GM21786 (cell line): ENCODE measurements around the gene CACNA1A.
"Not testable (repeated sequence)": the region's sequence is repeated elsewhere in the genome, so short reads cannot be mapped to it uniquely, and the experiment has no call there.

Source experiments
- ATAC-seq: cut with Tn5 transposase; IDR thresholded peaks from one replicate; pipeline ENCODE4 v1.9.1; 2021; ENCODE audit not compliant: unreplicated experiment

Gene CACNA1A

DNA sequence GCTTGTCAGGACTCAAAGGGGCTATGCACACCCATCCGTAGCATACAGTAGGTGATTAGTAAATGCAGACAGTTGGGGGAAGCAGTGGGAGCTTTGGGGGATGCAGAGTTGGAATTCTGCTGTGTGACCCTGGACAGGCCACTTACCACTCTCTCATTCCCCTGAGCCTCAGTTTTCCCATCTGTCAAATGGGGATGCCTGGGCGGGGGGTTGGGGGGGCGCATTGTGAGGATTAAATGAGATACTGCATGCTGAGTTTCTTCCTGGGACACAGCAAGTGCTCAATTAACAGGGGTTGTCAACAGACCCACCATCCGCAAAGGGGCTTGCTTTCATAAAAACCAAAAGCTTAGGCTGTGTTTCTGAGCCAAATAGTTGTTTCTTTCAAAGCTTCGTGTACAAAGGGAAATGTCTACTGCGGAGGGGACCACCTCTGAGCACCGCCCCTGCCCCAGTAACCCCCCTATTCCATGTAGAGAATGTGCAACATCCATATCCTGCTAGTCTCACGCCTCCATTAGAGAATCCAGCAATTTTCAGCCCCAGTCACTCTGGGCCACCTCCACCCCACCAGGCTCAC is 223.7 kb downstream of the CACNA1A start:
- no peak for ATAC-seq

DNA sequence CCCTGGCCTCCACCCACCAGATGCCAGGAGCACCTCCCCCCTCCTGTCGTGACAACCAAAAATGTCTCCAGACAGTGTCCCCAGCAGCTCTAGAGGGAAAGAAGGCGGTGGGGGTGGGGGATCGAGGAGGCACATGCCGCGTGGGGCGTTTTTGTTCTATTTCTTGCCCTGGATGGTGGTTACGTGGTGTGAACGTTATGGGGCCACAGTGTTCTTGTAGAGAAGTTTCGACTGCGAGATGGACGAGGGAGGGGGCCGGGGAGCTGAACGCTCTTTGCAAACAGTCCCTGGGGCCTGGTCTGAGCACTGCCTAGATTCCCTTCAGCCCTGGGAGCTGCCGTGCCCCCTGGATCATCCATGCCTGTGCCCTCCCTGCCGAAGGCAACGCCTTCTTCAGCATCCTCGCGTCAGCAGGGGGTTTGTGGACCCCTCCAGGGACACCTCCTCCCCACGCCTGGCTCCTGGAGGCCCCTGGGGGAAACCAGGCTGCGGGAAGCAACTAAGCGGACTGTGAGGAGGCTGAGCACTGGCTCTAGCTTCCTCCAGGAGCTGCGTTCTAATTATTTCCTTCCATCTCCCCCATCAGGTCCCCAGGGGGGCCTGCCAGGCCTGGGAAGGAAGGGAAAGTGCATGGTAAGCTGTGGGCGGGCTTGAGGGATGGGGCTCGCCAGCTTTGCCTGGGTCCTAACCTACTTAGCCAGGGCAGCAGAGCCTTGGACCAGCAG is 224.6 kb downstream of the CACNA1A start:
- ATAC-seq = no peak

DNA sequence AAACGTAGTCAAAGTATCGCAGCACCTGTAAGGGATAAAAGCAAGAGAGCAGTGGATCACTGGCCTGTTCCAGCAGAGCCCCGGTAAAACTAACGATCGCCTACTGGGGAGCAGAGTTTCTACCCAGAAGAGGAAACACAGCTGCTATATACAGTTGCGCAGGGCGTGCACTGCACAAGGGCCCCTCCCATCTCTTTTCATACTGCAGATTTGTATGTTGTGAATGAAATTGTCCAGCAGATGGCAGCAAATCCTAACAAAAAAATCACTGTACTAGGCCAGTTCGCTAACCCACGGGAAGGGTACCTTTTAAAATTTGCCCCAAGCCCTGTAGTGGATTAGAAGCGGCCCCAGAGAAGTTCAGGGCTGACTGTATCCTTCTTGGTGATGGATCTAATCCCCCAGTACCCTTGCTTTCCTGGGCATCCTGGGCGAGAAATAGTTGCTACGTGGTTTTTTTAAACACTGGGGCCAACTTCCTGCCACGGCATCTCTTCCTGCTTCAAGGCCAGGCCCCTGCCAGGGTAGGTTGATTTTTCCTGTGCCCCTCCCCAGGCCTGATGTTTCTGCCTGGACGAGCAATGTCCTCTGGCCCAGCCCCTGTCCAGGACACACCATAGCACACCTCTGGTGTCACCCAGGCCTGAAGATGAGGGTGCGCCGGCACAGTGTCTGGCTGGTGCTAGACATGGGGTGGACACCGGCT is 229.0 kb downstream of the CACNA1A start:
- ATAC-seq = peak; percentile 33

DNA sequence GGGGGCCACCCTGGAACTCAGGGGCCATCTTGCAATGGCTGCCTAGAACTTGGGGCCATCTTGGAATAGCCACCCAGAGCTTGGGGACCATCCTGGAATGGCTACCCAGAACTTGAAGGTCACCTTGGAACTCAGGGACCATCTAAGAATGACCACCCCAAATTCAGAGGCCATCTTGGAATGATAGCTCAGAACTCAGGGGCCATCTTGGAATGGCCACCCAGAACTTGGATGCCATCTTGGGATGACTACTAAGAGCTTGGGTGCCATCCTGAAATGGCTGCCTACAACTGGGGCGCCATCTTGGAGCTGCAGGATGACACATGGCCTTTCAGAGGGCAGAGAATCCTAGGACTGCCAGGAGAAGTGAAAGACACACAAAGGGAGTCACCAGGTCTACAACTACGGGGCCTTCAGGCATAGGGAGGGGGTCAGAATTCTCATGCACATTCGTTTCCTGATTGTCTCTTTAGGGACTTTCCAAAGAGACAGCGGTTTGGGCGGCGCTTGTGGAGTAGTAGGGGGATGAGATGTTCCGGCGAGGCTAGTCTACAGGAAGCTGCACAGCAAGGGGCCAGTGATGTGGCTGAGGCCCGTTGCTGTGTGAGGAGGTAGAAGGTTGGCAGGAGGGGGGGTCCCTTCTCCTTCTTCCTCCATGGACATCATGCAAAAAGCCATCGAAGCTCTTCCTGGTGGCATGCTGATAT is 231.1 kb downstream of the CACNA1A start:
- ATAC-seq = no peak

DNA sequence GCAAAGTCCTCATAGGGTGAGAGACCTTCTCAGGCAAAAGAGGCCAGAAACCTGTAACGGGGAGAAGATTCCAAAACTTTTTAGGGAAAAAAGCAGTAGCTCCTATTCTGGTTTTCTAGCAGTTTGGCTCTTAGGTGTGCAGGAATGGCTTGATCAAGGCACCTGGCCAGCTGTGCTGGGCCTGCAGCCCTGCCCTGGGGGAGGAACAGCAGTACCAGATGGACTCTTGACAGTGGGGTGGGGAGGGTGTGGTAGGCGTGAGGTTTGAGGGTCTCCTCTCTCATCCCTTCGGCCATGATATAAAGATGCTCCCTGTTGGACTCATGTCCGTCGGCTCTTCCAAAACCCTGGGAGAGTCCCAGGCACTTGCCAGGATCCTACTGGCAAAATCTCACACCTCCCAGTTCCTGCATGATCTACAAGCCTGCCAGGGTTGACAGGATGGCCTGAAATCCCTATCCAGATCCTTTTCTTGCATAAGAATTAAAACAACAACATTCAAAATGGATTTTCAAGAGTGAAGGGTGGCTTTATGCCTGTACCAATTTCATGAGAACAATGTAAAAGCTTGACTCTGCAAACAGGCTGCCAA is 235.7 kb downstream of the CACNA1A start:
- ATAC-seq = no peak

DNA sequence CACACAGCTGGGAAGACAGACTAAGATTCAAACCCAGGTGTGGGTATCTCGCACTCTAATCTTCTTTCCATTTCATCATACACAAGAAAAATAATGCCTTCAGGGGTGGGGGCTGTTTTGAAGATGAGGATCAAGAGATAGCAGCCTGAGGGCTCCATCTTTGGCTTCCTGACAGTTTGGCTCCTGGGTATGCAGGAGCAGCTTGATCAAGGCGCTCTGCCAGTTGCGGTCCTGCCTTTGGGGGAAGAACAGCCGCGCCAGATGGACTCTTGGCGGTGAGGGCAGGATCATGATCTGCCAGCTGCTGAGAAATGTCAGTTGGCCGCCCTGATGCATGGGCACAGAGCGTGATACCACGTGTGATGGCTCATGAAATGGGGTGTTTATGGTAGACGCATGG is 236.9 kb downstream of the CACNA1A start:
- no peak for ATAC-seq

DNA sequence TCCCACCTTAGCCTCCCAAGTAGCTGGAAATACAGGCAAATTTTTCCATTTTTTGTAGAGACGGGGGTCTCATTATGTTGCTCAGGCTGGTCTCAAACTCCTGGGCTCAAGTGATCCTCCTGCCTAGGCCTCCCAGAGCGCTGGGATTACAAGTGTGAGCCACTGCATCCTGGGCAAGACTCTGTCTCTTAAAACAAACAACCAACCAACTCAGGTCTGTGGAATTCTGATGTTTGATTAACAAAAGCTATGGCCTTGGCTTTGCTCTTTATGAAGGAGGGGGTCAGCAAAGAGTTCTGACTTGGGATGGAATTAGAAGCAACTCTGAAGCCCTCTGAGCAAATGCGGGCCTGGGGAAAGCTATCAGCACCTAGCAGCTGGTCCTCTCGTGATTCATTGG is 238.4 kb downstream of the CACNA1A start:
- ATAC-seq = no peak

DNA sequence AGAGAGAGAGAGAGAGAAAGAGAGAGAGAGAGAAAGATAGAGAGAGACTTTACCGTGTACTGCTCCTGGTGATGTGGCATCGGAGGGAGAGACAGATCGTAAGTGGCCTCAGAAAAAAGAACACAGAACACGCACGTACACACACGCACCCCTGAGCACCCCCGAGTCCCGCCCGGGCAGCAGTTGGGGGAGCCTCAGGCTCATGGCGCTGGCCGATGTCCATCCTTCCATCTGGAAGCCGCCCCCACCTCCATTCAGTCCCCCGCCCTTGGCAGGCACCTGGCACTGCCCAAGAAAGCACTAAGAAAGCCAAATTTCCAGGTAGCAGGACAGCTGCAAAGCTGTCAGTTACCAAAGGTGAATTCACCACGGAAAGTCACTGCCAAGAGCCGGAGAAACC is 239.1 kb downstream of the CACNA1A start:
- ATAC-seq = no peak

DNA sequence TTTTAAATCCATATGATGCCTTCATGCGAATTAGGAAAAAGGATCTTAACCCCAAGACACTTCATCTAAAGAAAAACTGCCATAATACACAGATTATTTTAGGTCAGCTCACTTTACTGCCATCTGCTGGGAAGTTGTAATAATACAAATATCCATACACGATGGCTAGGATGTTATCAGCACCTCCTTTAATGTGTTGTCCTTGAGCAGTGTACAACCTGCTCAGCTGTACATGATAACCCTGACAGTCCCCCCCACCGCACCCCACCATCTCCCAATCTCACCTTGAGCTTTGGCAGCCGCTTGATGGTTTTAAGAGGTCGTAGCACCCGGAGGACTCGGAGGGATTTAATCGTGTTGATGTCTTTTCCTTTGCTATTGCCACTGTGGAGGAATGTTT is 243.8 kb downstream of the CACNA1A start:
- no peak for ATAC-seq

DNA sequence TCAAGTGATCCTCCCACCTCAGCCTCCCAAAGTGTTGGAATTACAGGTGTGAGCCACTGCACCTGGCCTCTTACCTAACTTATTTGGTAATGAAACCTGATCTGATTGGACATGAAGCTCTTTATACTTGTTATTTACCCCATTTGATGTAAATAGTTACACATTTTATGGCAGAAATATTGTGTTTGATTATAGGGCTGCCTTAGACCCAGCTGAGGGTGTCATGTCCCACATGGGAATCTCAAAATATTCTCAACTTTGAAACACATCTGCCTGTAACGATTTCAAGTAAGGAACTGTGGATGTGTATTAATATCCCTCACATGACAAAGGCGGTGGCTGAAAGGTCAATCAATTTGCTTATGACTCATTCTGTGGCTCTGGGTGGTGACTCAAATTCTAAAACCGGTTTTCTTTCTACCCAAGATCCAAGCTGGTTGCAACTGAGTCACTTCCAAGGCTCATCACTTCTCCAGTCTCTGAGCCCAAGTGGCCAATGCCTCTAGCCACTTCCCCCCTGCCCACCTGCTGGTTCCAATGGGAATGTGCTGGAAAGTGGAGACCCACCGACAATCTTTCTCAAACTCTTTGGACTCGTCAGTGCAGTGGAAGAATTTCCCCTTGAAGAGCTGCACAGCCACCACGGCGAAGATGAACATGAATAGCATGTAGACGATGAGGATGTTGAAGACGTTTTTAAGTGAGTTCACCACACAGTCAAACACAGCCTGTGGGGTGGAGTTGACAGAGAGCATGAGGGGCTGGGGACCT is 245.2 kb downstream of the CACNA1A start:
- peak; percentile 70 for ATAC-seq

DNA sequence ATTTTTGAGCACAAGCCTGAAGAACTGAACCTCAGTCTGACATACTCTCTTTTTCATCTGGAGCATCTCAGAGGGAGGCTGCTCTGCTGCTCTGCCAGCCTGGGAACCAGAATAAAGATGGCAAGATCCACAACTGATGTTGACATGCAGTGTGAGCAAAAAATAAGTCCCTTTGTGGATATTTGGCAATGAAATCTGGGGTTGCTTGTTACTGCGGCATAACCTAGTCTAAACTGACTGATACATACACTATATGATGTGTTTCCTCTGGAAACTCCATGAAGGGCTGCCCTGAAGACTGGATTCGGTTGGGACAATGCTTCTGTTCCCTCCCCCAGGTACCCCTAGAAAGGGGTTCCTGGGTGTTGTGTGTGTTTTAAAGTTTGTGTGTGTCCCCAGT is 249.4 kb downstream of the CACNA1A start:
- no peak for ATAC-seq

DNA sequence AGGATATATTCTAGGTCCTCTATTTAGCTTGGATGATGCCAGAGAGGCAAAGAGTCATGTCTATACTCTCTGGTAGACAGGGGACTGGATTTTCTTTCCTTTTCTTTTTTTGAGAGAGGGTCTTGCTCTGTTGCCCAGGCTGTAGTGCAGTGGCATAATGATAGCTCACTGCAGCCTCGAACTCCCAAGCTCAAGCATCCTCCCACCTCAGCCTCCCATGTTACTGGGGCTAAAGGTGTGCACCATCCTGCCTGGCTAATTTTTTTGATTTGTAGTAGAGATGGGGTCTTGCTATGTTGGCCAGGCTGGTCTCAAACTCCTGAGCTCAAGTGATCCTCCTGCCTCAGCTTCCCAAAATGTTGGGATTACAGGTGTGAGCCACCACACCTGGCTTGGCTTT is 249.9 kb downstream of the CACNA1A start:
- not testable (repeated sequence) for ATAC-seq

DNA sequence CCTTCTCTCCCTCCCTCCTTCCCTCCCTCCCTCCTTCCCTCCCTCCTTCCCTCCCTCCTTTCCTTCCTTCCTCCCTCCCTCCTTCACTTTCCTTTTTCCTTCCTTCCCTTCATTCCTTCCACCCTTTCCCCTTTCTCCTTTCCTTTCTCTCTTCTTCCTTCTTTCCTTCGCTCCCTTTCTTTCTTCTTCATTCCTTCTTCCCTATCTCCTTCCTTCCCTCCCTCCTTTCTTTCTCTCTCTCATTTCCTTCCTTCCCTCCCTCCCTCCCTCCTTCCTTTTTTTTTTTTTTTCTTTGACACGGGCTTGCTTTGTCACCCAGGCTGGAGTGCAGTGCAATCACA is 250.6 kb downstream of the CACNA1A start:
- no peak for ATAC-seq

DNA sequence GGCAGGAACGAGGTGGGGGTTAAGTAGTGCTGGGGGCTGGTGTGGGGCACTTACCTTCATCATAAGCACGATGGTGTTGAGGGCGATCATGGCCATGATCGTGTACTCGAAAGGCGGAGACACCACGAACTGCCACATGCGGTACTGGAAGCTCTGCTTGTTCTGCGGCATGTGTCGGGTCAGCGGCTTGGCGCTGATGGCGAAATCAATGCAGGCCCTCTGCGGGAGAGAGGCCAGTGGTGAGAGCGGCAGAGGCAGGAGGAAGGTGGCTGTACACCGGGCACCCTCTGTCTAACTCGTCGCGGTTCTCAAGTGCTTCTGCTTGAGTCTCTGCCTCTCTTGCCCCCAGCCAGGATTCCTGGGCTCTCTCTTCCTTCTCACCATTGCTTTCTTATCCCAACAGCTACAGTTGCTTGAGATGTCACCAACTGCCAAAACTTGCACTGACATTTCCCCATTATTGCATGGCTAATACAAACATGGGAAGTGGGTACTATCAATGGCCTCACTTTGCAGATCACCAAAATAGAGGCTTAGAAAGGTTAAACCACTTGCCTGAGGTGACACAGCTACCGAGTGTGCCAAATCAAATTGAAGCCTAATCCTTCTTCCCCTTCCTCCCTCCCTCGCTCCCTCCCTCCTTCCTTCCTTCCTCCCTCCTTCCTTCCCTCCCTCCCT is 251.1 kb downstream of the CACNA1A start:
- no peak for ATAC-seq

DNA sequence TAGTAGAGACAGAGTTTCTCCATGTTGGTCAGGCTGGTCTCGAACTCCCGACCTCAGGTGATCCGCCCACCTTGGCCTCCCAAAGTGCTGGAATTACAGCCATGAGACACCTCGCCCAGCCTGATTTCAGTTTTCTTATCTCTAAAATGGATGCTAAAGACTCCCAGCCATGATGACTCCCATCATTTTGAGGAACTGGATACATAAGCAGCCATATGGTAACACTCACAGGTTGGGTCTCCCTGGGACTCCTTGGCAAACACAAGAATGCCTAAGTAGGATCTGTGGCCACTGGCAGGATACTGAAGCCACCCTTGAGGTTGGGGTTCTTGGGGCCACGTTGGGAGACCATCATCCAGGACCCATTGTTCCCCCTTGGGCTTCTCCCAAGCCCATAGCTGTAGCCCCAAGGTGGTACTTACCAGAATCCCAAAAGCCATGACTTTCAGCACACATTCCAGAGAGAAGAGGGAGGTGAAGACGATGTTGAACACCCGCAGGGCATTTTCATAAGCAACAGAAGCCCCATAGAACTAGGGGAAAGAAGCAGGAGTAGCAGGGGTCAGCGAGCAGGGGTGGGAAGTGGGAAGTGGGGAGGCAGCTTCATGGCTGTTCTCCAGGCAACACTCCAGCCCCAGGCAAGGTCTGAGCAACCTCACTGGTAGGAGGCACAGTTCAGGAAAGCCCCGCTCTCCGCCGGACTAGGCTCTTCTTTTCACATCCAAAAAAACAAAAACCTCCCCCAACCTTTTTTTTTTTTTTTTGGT is 253.5 kb downstream of the CACNA1A start:
- no peak for ATAC-seq

DNA sequence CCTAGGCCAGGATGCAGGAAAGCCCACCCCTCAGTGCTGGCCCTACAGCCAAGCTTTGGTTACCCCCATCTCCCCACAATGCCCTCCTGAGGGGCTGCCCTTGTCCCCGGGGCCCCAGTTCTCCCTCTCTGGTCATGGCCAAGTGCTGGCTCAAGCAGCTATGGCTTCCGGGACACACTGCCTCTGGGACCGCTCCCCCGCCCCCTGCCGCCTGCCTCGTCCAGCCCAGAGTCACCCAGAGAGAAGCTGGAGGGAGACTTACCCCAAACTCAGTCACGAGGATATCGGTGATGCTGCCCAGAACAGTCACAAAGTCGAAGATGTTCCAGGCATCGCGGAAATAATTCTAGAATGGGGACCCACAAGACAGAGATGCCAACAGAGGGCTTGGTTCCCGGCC is 261.4 kb downstream of the CACNA1A start:
- ATAC-seq = no peak

DNA sequence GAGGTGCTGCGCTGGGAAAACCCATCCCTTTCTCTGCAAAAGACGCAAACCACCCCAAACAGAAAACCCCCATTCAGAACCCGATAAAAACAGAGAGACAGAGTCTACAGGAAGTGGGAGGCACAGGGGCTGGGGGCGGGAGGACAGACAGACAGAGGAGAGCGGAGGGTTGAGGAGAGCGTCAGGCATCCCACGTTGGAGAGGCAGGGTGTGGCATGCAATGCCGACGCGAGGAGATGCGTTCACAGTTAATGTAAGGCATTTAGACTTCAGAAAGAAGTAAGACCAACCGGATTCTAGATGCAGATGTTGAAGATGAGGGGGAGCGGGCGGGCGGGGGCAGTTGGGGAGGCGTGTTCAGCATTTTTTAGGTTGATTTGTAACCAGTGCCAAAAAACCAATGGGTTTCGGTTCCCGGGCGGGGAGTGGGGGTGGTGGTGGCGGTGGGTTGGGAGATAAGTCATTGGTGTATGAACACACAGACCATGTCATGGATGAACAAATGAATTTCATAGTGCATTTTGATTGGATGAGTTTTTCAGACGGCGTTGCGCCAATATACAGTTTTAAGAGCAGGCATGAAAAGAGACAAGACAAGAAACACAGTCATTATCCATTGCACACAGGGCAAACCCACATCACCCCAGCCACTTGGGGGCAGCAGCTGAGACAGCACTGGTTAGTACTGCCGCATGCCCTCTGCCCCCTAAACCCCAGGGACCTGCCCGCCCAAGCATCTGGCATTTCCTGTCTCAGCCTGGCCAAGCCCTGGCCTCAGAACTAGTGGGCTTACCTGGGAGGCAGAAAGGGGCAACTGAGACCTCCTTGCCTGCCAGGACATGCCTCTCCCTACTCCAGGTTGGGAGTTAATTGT is 264.8 kb downstream of the CACNA1A start:
- ATAC-seq = no peak

DNA sequence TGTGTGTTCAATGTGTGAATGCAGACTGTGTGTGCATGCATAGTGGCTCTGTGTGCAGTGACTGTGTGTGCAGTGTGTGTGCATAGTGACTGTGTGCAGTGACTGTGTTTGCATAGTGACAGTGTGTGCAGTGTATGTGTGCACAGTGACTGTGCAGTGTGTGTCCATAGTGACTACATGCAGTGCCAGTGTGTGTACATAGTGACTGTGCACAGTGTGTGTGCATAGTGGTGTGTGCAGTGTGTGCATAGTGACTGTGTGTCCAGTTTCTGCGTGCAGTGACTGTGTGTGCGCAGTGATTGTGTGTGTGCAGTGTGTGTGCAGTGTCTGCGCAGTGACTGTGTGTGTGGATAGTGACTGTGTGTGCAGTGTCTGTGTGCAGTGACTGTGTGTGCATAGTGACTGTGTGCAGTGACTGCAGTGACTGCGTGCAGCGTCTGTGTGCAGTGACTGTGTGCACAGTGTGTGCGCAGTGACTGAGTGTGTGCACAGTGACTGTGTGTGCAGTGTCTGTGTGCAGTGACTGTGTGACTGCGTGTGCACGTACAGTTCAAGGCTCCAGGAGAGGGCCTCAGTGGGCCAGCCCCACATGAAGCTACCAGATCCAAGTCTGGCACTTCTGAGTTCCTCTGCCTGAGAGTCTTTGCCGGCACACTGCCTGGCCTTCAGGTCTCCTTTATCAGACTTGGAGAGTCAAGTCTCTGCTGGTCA is 265.8 kb downstream of the CACNA1A start:
- no peak for ATAC-seq
